ENCODE data around the gene SLC4A8.

- TF ChIP-seq KDM1A (IDR thresholded peaks at IDR 0.05; ENCODE audit: low read depth) = no peak
- no peak for TF ChIP-seq POLR2AphosphoS2 (conservative IDR thresholded peaks at IDR 0.05; ENCODE audit: low read length)
- TF ChIP-seq HMGXB4 (CRISPR knock-in tag; IDR thresholded peaks at IDR 0.05; ENCODE audit: borderline replicate concordance) = no peak
- no peak for TF ChIP-seq CTCF (IDR thresholded peaks at IDR 0.05)
- TF ChIP-seq EHMT2 (IDR thresholded peaks at IDR 0.05; ENCODE audit: low read depth) = no peak
- TF ChIP-seq MAFK (IDR thresholded peaks at IDR 0.05; ENCODE audit: partially characterized antibody) = no peak
- TF ChIP-seq POLR2A (IDR thresholded peaks at IDR 0.05; ENCODE audit: low read length) = no peak
- no peak for TF ChIP-seq REST (IDR thresholded peaks at IDR 0.05)
- no peak for TF ChIP-seq KDM5A (IDR thresholded peaks at IDR 0.05)
- TF ChIP-seq MYC (IDR thresholded peaks at IDR 0.05; ENCODE audit: borderline replicate concordance, low read length) = no peak
- no peak for TF ChIP-seq BHLHE40 (IDR thresholded peaks at IDR 0.05; ENCODE audit: low read depth, low read length)
Observed at GRCh38 chr12:51450333-51450732, 25.7 kb downstream of the SLC4A8 start.
